Measurements from ENCODE around the gene SLC12A2.

The SLC12A2 gene

DNA sequence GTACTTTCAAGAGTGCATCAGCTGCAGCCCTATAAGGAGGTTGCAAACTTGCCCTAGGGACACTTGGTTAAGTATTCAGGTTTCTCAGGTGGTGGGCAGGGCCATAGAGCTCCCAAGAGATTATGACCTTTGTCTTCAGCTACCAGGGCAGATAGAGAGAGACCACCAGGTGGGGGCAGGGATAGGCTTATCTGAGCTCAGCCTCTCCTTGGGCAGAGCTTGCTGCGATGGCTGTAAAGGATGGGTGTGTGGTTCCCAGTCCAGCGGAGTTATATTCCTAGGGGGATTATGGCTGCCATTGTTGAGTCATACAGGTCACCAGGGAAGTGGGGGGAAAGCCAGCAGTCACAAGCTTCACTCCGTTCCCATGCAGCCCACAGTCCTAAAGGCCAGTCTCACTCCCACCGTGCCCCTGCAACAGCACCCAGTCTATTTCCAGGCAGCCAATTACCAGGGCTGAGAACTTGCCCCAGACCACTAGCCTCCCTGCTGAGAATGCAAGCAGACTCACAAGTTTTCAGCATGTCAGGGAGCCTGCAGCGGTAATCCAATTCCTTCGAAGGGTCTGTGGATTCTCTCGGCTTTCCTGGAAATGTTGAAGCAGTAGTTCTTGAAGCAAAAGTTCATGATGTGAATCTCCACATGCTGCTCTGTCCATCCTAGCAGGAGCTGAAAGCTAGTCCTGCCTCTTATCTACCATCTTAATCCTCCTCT is 151.5 kb downstream of the SLC12A2 start:
- no peak for DNase-seq

- DNase-seq: no peak
These were observed 152.8 kb downstream of the SLC12A2 start for GRCh38 chr5:128236334-128236733.

DNA sequence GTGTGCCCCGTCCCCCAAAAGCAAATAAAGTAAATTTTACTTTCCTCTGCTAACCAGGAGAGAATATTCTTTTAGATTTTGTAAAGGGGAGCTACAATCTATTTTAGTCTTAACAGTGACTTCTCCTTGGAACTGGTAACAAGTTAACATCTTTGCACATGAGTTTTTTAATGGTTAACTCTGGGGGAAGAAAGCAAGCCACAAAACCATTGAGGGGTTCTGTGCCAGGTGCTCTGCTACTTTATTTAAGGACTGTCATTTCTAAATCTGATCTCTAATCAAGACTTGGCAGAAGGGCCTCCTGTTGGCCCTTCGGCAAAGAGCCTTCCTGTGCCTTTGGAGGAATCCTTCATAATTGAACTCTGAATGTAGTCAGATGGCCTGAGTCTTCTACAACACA is 153.4 kb downstream of the SLC12A2 start:
- no peak for DNase-seq

- DNase-seq: no peak
These were observed 154.0 kb downstream of the SLC12A2 start for GRCh38 chr5:128237546-128237945.
